Colonic mucosa (tissue), 4 donors: Measurements from ENCODE around the gene DOLK. TPM values are rescaled to one million over a fixed set of nuclear protein-coding genes. Genes with fewer than 3 reads are reported as not detected.
"Not testable (repeated sequence)": the region's sequence is repeated elsewhere in the genome, so short reads cannot be mapped to it uniquely, and the experiment has no call there.

Experiments
- DNase-seq: peaks from one replicate; pipeline ENCODE4 v3.0.0-alpha.2; 2020
- H3K27ac ChIP-seq: fragments of 200-600 bp; one replicate; pipeline ENCODE4 v1.8.0; 2021
- H3K27me3 ChIP-seq: fragments of 200-600 bp; one replicate; pipeline ENCODE4 v1.8.0; 2021
- H3K36me3 ChIP-seq: fragments of 200-600 bp; one replicate; pipeline ENCODE4 v1.8.0; 2021
- H3K4me1 ChIP-seq: fragments of 200-600 bp; one replicate; pipeline ENCODE4 v1.8.0; 2021; ENCODE audit warnings: mild to moderate bottlenecking
- H3K4me3 ChIP-seq: fragments of 200-600 bp; one replicate; pipeline ENCODE4 v1.8.0; 2021
- H3K9ac ChIP-seq, 2 donors: one replicate each; pipeline ENCODE4 v1.7.0; 2013; ENCODE audit warnings: control low read depth in 2 of 2, low read depth in 2 of 2, low read length in 2 of 2
- H3K9me3 ChIP-seq: fragments of 200-600 bp; one replicate; pipeline ENCODE4 v1.8.0; 2021
- intact Hi-C: fragments of 100-400 bp; cut with DNase I; formaldehyde crosslinking; loops from one replicate; pipeline ENCODE4 v1.14.1; 2022
- total RNA-seq, 2 donors: library from RNA; stranded (reverse); fragmentation: NEBNext Ultra II Directional in 1 of 2; extraction: Animal tissue kit (Norgen Biotek cat#: 25700) in 1 of 2; gene quantifications; one replicate each; pipeline ENCODE4 v1.2.1, GENCODE V29; 2021
- TF ChIP-seq, protein P1 (sequence below): fragments of 200-600 bp; IDR thresholded peaks from one replicate; pipeline ENCODE4 v1.8.0; 2022; ENCODE audit warnings: antibody characterized with exemption, mild to moderate bottlenecking
- donor health status: healthy.
- donor health status: DM: no; HTN: no; CAD: no.
- donor health status: DM: no; HTN: no; CAD: no.

DOLK gene
- total RNA-seq, 2 donors from 2014 or later, result 7.9 to 15.8 TPM

DNA sequence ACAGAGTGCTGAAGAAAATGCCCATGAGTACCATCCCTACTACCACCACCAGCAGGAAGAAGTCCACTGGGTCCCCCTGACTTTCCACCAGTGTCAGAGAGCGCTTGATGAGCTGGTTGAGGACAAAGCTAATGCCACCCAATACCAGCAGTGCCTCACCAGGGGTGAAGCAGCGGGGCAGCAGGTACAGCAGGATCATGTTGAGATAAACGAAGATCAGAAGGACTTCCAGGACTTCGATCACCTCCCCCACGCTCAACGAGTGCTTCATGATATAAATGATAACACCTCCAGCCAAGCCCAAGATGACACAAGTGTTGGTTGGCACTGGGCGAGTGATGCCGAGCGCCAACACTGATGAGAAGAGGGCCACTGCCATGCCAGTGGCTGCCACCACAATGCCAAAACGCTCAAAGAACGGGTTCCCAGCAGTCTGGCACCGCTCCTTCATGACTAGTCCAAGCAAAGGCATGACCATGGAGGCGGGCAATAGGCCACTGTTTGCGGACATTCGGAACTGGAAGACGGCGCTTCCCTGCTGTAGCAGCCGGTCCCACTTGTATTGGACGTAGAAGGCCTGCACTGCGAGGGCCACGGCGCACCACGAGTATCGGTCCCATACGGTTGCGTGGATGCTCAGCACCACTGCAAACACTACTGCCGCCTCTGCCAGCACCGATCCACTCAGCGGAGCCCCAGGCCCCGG is 679 bp downstream of the DOLK start:
- peak overlapping the region; percentile 96 to 99 for H3K9ac ChIP-seq
- TF ChIP-seq, protein P1, sequence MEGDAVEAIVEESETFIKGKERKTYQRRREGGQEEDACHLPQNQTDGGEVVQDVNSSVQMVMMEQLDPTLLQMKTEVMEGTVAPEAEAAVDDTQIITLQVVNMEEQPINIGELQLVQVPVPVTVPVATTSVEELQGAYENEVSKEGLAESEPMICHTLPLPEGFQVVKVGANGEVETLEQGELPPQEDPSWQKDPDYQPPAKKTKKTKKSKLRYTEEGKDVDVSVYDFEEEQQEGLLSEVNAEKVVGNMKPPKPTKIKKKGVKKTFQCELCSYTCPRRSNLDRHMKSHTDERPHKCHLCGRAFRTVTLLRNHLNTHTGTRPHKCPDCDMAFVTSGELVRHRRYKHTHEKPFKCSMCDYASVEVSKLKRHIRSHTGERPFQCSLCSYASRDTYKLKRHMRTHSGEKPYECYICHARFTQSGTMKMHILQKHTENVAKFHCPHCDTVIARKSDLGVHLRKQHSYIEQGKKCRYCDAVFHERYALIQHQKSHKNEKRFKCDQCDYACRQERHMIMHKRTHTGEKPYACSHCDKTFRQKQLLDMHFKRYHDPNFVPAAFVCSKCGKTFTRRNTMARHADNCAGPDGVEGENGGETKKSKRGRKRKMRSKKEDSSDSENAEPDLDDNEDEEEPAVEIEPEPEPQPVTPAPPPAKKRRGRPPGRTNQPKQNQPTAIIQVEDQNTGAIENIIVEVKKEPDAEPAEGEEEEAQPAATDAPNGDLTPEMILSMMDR, result no peak
- no peaks in the 10 kb centered on the region for H3K9me3 ChIP-seq
- no peaks in the 10 kb centered on the region for H3K27me3 ChIP-seq
- H3K4me3 ChIP-seq, result peak overlapping the region; percentile 90
- DNase-seq, result no peak
- H3K4me1 ChIP-seq, result peaks cover 5% of the 10 kb centered on the region
- no peaks in the 10 kb centered on the region for H3K36me3 ChIP-seq
- peak overlapping the region; percentile 88 for H3K27ac ChIP-seq
- intact Hi-C loops, result no loop called here

GRCh38 chr9:128945798-128946501 is 1.5 kb downstream of the DOLK start:
- no peaks in the 10 kb centered on the region for H3K27me3 ChIP-seq
- no peak for DNase-seq
- TF ChIP-seq, protein P1, result no peak
- H3K9me3 ChIP-seq, result no peaks in the 10 kb centered on the region
- no peak overlapping the region for H3K27ac ChIP-seq
- intact Hi-C loops, result no loop called here
- H3K4me3 ChIP-seq, result no peak overlapping the region
- H3K9ac ChIP-seq, result no peak overlapping the region
- H3K4me1 ChIP-seq, result peaks cover 5% of the 10 kb centered on the region
- no peaks in the 10 kb centered on the region for H3K36me3 ChIP-seq

DNA sequence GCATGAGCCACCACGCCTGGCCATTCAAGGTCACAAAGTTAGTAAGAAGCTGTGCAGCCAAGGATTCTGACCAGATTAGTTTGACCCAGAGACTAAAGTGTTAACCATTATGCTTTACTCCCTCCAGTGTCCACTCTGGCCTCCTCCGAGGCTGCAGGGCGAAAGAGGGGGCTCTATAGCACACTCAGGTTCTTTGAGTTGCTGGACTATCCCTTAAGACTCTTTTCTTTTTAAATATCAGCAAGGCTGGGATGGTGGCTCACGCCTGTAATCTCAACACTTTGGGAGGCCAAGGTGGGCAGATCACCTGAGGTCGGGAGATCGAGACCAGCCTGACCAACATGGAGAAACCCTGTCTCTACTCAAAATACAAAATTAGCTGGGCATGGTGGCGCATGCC is 2.4 kb downstream of the DOLK start:
- H3K9me3 ChIP-seq, H3K4me3 ChIP-seq, intact Hi-C loops, H3K36me3 ChIP-seq, H3K9ac ChIP-seq, H3K27ac ChIP-seq, H3K27me3 ChIP-seq, H3K4me1 ChIP-seq, DNase-seq: not testable (repeated sequence)

- Histone ChIP-seq H3K27ac (no peak overlapping the region), H3K4me1 (peaks cover 5% of the 10 kb centered on the region), H3K36me3 (no peaks in the 10 kb centered on the region), H3K4me3 (no peak overlapping the region), H3K9me3 (no peaks in the 10 kb centered on the region), H3K27me3 (no peaks in the 10 kb centered on the region), H3K9ac (no peak overlapping the region)
- intact Hi-C loops, result no loop called here
- TF ChIP-seq, protein P1, result no peak
- DNase-seq, result no peak
These were observed 3.4 kb downstream of the DOLK start for GRCh38 chr9:128943832-128944620.

DNA sequence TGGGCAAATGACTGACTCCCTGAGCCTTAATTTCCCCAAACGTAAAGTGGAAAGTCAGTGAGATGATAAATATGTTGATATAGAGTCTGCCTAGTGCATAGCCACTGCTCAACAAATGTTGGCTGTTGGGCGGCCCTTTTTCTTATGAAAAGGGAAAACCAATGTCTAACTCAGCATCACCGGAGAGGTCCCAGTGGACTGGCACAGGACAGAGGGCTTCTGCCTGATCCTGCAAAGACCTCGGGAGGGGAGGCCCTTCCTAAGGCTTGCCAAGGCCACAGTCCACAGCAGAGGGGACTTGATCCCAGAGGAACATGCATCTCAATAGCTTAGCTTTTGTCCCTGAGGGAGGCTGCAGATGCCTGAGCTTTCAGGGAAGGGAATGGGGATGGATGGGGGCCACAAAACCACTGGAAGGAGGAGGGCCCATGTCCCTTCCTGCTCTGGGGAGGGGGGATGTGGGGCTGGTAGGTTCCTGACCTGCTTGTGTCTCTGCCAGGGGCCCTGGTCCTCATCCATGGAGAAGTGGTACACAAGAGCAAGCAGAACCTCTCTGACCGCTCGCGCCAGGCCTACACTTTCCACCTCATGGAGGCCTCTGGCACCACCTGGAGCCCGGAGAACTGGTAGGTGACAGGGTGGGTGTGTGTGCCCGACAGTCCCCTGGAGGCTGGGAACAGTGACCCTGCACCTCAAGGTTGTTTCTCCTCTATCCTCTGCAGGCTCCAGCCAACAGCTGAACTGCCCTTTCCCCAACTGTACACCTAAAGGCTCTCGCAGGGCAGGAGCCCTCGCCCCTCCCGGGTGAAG is 6.3 kb downstream of the DOLK start:
- Histone ChIP-seq H3K4me1 (no peaks in the 10 kb centered on the region), H3K27me3 (no peaks in the 10 kb centered on the region), H3K36me3 (no peaks in the 10 kb centered on the region), H3K4me3 (no peak overlapping the region), H3K27ac (no peak overlapping the region), H3K9ac (no peak overlapping the region), H3K9me3 (no peaks in the 10 kb centered on the region)
- no peak for DNase-seq
- TF ChIP-seq, protein P1, result no peak
- intact Hi-C loops, result no loop called here
